ENCODE data around the gene DNAJA3.

- TF ChIP-seq, protein P1, sequence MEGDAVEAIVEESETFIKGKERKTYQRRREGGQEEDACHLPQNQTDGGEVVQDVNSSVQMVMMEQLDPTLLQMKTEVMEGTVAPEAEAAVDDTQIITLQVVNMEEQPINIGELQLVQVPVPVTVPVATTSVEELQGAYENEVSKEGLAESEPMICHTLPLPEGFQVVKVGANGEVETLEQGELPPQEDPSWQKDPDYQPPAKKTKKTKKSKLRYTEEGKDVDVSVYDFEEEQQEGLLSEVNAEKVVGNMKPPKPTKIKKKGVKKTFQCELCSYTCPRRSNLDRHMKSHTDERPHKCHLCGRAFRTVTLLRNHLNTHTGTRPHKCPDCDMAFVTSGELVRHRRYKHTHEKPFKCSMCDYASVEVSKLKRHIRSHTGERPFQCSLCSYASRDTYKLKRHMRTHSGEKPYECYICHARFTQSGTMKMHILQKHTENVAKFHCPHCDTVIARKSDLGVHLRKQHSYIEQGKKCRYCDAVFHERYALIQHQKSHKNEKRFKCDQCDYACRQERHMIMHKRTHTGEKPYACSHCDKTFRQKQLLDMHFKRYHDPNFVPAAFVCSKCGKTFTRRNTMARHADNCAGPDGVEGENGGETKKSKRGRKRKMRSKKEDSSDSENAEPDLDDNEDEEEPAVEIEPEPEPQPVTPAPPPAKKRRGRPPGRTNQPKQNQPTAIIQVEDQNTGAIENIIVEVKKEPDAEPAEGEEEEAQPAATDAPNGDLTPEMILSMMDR (conservative IDR thresholded peaks at IDR 0.05): no peak
- TF ChIP-seq EZH2 (IDR thresholded peaks at IDR 0.05; ENCODE audit: low read depth): no peak
Observed at GRCh38 chr16:4385066-4385788, 40.4 kb upstream of the DNAJA3 start.
